ENCODE measurements around the gene DHRS11.

- TF ChIP-seq CTCF (conservative IDR thresholded peaks at IDR 0.05; ENCODE audit: low read depth in 2 of 2) (no peak), REST (IDR thresholded peaks at IDR 0.05; ENCODE audit: unreplicated experiment) (no peak)
Measured at GRCh38 chr17:36597226-36597625, 5.5 kb downstream of the DHRS11 start.
